ENCODE results near the gene KAZN.

The KAZN gene

GRCh38 chr1:14656384-14656937 lies 58.0 kb downstream of the KAZN start:
- Histone ChIP-seq H3K36me3 (no peaks in the 10 kb centered on the region), H3K9me3 (no peaks in the 10 kb centered on the region), H3K27ac (no peak overlapping the region), H3K27me3 (no peaks in the 10 kb centered on the region), H3K4me1 (ENCODE audit: control insufficient read depth in 1 of 2, insufficient read depth in 1 of 2, low read depth in 1 of 2, low read length in 1 of 2) (peaks cover 7 to 8% of the 10 kb centered on the region in 2 experiments), H3K4me3 (ENCODE audit: low read depth in 1 of 2, low read length in 1 of 2) (no peak overlapping the region)
- no peak for TF ChIP-seq CTCF (IDR thresholded peaks at IDR 0.05)

GRCh38 chr1:14658642-14659041 lies 60.2 kb downstream of the KAZN start:
- Histone ChIP-seq H3K27me3 (no peaks in the 10 kb centered on the region), H3K4me3 (ENCODE audit: low read depth in 1 of 2, low read length in 1 of 2) (no peak overlapping the region), H3K9me3 (no peaks in the 10 kb centered on the region), H3K36me3 (no peaks in the 10 kb centered on the region), H3K27ac (no peak overlapping the region), H3K4me1 (ENCODE audit: control insufficient read depth in 1 of 2, insufficient read depth in 1 of 2, low read depth in 1 of 2, low read length in 1 of 2) (peaks cover 7 to 8% of the 10 kb centered on the region in 2 experiments)
- TF ChIP-seq CTCF (IDR thresholded peaks at IDR 0.05) = no peak

GRCh38 chr1:14659913-14660312 lies 61.4 kb downstream of the KAZN start:
- TF ChIP-seq CTCF (IDR thresholded peaks at IDR 0.05) = no peak
- Histone ChIP-seq H3K9me3 (no peaks in the 10 kb centered on the region), H3K4me1 (ENCODE audit: control insufficient read depth in 1 of 2, insufficient read depth in 1 of 2, low read depth in 1 of 2, low read length in 1 of 2) (peaks cover 7 to 8% of the 10 kb centered on the region in 2 experiments), H3K4me3 (ENCODE audit: low read depth in 1 of 2, low read length in 1 of 2) (no peak overlapping the region), H3K27me3 (no peaks in the 10 kb centered on the region), H3K36me3 (no peaks in the 10 kb centered on the region), H3K27ac (no peak overlapping the region)

GRCh38 chr1:14660801-14661200 lies 62.3 kb downstream of the KAZN start:
- H3K27me3 ChIP-seq = no peaks in the 10 kb centered on the region
- peak overlapping the region in 1 of 2 experiments; percentile 3 for H3K4me3 ChIP-seq (ENCODE audit: low read depth in 1 of 2, low read length in 1 of 2)
- H3K36me3 ChIP-seq = no peaks in the 10 kb centered on the region
- H3K27ac ChIP-seq = no peak overlapping the region
- peaks cover 7 to 8% of the 10 kb centered on the region in 2 experiments for H3K4me1 ChIP-seq (ENCODE audit: control insufficient read depth in 1 of 2, insufficient read depth in 1 of 2, low read depth in 1 of 2, low read length in 1 of 2)
- H3K9me3 ChIP-seq = no peaks in the 10 kb centered on the region
- TF ChIP-seq CTCF (IDR thresholded peaks at IDR 0.05) = no peak

GRCh38 chr1:14661222-14661621 lies 62.7 kb downstream of the KAZN start:
- no peaks in the 10 kb centered on the region for H3K9me3 ChIP-seq
- no peak overlapping the region for H3K4me3 ChIP-seq (ENCODE audit: low read depth in 1 of 2, low read length in 1 of 2)
- no peak overlapping the region for H3K27ac ChIP-seq
- TF ChIP-seq CTCF (IDR thresholded peaks at IDR 0.05) = no peak
- H3K27me3 ChIP-seq = no peaks in the 10 kb centered on the region
- no peaks in the 10 kb centered on the region for H3K36me3 ChIP-seq
- peaks cover 7 to 8% of the 10 kb centered on the region in 2 experiments for H3K4me1 ChIP-seq (ENCODE audit: control insufficient read depth in 1 of 2, insufficient read depth in 1 of 2, low read depth in 1 of 2, low read length in 1 of 2)
